HG03439 (cell line): ENCODE data around the gene FAM241B.

Source experiments
- ATAC-seq: cut with Tn5 transposase; IDR thresholded peaks from one replicate; pipeline ENCODE4 v1.9.1; 2021; ENCODE audit warnings: mild to moderate bottlenecking, moderate library complexity; ENCODE audit not compliant: unreplicated experiment

FAM241B gene

GRCh38 chr10:69647126-69647525 is 17.1 kb downstream of the FAM241B start:
- no peak for ATAC-seq

GRCh38 chr10:69647819-69648218 is 17.8 kb downstream of the FAM241B start:
- no peak for ATAC-seq

DNA sequence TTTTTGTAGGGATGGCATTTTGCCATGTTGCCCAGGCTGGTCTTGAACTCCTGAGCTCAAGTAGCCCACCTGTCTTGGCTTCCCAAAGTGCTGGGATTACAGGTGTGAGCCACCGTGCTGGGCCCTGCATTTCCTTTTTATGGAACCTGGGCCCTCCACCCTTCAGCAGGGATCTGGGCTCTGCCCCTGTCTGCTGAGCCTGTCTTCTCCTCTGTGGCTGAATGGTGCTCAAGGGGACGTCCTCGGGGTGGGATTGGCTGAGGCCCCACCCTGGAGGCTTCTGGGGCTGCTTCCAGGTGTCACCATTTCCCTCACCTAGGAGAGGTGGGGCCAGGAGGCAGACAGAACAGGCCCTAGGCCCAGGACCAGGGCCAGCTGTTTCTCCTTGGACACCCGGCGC is 18.4 kb downstream of the FAM241B start:
- ATAC-seq: no peak

- ATAC-seq: no peak
Measured at GRCh38 chr10:69649786-69650550, 19.9 kb downstream of the FAM241B start.

DNA sequence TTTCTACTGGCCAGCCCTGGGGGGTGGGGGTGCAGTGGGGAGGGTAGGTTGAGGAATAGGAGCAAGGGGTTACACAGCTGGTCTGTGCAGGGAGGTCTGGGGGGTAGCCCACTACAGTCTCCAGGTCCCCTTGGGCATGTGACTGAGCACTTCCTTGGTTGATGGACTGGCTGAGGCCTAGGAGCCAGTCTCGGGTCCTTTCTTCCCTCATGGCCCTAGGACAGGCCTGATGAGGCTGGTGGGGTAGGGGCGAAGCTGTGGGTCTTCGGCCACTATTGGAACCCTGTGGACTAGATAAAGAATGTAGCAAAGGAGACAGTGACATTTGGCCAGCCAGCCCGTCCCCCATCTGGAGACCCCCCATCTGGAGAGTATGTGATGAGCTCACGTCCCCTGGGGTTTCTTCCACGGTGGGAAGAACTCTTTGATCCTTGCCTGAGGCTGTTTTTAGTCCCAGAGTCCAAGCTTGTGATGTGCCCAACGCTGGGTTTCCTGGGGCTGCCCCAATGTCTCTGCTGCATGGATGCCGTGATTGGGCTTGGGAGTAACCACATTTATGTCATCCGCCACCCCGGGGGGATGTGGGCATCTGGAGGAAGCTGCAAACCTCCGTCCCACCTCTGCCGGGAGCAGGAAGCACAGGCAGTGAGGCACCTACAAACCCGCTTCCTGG is 20.7 kb downstream of the FAM241B start:
- no peak for ATAC-seq

- no peak for ATAC-seq
Measured at GRCh38 chr10:69651362-69651761, 21.3 kb downstream of the FAM241B start.

DNA sequence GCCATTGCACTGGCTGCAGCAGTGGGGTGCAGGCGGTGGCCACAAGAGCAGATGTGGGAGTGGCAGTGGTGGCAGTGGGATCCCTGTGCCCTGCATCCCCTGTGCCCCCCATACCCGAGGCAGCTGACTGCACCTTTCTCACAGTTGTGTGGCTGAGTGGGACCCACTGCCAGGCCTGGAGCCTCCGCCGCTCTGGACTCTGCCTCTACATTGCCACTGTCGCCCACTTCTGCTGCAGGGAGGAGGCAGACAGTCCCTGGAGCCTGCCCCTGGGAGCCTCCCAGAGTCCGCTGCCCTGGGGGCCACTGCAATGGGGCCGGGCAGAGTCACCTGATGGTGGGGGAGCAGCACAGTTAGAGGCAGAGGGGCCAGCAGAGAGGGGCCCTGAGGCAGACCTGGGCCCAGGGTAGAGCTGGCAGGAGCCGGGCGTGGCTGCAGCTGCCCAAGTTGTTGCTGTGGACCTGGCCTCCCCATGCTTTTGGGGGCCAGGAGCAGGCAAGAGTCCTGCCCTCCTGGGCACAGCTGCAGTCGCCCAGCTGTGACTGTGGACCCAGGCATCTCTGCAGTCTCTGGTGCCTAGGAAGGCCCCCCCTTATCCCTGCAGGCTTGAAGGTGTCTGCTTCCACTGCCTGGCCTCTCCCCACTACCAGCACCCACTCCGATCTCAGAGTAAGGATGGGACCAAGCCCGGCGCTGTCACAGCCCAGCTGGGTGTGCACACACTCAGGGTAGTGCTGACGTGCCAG is 22.2 kb downstream of the FAM241B start:
- ATAC-seq: no peak

DNA sequence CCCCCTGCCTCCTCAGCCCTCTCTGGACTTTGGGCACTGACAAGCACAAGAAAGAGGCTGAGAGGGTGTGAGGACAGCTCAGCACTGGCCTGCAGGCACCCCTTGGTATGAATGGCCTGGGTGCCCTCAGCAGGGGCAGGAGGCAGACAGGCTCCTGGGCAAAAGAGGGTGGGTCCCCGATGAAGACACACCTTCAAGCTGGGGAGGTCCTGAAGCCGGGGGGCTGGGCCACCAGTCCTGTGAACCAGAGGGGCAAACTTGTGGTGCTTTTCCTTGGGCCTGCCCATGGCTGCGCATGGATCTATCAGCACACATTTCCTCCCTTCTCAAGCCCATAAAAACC is 22.8 kb downstream of the FAM241B start:
- no peak for ATAC-seq

DNA sequence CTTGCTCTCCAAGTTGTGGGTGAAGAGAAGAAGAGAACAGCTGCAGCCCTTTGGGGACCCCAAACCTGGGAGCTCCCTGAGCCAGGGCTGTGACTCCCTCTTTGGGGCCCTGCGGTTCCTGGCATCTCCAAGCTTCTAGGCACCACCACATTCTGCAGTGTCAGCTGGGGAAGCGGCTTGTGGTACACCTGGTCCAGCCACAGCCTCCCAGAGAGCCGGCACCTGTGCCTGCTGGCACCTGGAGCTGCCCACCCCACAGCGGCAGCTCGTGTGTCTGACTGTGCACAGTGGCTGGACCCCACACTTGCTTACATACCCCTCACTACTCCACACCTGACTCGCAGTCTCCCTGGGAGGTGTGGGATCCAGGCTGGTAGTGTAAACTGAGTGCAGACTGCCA is 23.5 kb downstream of the FAM241B start:
- ATAC-seq: no peak

DNA sequence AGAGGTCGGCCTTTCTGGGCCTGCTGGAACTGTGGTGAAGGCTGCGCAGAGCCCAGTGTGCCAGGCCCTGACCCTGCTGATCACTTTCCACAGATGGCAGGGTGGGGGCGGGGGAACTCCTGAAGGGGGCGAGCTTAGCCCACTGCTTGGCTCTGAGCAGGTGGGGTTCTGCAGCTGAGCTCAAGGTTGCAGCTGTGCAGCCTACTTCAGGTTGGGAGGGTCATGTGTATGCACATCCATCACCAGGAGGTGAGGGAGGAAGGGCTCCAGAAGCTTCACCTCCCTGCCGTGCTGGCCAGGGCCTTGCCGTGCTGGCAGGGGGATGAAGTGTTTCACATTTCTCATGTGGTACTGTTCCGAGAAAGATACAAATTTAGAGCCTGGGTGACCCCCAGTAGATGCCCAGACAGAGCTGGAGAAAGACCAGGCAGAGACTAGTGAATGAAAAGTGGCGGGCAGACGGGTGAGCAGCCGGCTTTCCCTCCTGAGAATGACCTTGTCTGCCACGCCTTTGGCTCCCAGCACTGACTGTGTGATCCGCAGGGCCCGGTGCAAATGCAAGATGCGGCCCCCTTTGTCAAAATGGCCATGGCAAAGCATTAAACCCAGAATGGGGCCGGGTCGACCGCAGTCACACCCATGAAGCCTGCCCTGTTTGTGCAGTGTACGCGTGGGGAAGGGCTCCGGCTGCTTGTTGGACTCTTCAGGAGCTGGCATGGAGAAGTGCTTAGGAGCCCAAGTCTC is 25.2 kb downstream of the FAM241B start:
- no peak for ATAC-seq

DNA sequence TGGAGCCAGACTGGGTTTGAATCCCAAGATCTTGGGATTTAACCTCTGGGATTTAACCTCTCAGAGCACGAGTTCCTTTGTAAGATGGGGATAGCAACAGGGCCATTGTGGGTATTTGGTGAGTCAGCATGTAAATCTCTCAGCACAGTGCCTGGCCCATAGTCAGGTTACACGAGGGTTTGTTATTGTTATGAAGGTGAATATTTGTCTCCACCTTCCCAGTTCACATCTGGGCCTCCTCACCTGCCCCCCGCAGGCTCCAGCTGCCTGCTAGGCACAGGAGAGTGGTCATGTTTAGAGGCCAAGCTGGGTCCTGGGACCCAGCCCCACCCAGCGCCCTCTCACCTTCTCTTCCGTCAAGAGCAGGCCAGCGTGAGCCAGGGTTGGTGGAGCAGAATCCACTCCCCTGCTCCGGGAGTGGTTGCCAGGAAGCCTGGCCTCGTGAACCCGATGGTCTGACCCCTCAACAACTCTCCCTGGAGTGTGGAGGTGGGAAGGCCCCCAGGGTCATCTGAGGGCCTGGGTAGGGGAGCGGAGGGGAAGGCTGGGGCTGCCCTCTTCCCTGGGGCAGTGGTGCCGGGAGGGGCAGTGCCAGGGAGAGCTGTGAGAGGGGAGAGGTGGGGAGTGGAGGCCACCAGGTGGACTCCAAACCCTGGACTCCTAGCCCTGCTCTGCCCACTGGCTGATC is 26.0 kb downstream of the FAM241B start:
- ATAC-seq: no peak

DNA sequence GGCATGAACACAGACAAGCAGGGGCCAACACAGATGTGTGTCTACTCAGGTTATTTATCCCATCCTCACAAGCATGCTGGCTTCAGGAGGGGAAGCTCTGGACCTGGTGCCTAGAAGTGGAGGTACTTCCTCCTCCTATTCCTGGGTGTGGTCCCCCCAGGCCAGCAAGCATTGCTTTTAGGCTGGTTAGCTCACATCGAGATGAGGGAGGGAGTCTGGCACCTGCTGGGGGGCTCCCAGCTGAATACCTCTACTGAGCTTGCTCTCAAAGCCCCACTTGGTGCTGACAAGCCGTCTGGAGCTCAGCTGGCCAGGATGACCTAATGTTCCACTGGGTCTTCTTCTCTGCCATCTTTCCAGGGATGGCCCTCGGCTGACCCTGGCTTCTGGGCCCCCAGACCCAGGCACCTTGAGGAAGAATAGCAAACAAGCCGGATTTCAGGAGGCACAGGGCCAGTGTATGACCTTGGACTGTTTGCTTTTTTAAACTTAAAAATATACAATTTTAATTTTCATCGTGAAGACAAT is 26.8 kb downstream of the FAM241B start:
- no peak for ATAC-seq

DNA sequence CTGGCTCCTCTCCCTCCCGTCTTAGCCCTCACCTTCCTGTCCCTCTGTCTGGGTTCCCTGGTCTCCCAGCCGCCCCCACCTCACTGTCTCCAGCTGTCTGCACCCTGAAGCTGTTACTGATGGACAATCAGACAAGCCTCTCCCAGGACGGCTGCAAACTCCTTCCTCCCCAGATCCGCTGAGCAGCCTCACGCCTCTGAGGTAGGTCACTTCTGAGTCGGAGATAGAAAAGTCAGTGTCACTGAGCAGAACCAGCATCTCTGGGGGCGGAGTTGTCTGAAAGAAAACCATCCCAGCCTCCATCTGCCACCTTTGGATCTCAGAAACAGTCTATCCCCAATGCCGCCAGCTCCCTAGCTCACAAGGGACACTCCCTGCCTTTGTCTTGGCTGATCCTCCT is 27.4 kb downstream of the FAM241B start:
- no peak for ATAC-seq

DNA sequence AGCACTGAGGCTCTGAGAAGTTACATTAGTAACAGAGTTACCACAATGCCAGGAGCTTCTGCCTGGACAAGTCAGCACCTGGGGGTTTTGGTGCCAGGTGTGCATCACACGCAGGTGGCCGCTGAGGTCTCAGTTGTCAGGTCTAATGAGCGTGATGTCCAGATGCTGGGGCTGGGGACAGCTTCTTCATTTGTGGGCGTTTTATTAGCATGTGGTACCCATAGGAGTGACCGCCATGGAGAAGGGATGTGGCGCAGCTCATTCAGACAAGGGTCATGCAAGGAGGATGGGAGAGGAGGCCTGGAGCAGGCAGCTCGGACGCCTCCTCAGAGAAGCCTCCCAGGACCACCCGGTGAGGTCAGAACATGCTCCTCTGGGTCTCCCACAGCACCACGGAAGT is 27.8 kb downstream of the FAM241B start:
- no peak for ATAC-seq

GRCh38 chr10:69659241-69660038 is 29.4 kb downstream of the FAM241B start:
- no peak for ATAC-seq

GRCh38 chr10:69660296-69660695 is 30.2 kb downstream of the FAM241B start:
- ATAC-seq: no peak

- ATAC-seq: no peak
Measured at GRCh38 chr10:69661414-69662172, 31.5 kb downstream of the FAM241B start.

GRCh38 chr10:69662173-69662877 is 32.3 kb downstream of the FAM241B start:
- ATAC-seq: no peak
